Measurements from ENCODE around the gene FAIM2.
"Not testable (repeated sequence)": the region's sequence is repeated elsewhere in the genome, so short reads cannot be mapped to it uniquely, and the experiment has no call there.

The FAIM2 gene

DNA sequence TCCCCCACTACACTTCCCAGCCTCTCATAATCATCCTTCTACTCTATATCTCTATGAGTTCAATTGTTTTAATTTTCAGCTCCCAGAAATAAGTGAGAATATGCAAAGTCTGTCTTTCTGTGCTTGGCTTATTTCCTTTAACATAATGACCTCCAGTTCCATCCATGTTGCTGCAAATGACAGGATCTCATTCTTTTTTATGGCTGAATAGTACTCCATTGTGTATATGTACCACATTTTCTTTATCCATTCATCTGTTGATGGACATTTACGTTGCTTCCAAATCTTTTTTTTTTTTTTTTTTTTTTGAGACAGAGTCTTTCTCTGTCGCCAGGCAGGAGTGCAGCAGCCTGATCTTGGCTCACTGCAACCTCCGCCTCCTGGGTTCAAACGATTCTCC, 47.8 kb downstream of the FAIM2 start:
- DNase-seq: not testable (repeated sequence)

DNA sequence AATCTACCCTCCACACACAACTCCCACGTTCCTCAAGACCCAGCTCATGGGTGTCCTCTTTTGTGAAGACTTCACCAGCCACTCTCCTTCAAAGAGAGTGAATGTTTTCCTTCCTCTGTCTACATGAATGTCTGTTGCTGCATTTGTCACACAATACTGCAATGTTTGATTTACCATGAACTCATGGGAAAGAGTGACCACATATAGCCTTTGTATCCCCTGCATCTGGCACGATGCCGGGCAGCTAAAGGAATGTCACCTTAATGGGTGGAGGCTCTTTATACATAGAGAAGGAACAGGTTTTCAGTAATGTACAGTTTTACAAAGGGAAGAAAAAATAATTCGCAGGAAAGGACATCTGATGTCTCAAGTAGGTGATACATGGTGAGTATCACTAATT, 48.7 kb downstream of the FAIM2 start:
- DNase-seq: no peak

DNA sequence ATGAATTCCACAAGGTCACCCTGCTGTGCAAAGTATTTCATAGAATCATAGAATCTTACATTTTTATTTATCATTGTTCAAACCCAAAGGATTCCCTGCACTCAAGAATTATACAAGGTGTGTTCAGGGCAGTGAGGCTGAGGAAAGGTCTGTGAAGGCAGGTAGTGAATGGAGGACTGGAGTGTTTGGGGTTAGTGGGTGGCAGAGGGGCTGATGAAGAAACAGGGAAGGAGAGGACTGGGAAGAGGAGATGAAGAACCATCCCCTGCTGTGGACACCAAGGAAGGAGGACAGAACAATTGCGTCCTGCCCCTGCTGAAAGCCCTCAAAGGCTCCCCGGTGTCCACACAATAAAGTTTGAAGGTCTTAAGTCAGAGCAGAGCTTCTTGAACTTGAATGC, 50.0 kb downstream of the FAIM2 start:
- DNase-seq: no peak

DNA sequence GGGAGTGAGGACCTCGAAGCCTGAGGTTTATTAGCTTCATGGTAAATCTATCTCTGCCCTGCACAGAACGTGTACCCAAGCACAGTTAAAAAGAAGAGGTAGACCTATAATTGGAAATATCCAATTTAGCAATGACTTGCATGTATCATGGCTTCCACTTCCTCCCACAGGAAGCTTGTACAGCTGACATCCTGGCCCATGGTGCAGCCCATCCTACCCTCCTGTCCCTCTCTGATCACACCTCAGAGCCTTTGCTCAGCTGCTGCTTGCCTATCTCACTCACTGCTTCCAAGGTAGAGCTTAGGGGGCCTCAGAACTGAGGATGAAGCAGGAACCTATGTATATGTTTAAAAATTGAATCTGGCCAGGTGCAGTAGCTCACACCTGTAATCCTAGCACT, 56.5 kb downstream of the FAIM2 start:
- no peak for DNase-seq

DNA sequence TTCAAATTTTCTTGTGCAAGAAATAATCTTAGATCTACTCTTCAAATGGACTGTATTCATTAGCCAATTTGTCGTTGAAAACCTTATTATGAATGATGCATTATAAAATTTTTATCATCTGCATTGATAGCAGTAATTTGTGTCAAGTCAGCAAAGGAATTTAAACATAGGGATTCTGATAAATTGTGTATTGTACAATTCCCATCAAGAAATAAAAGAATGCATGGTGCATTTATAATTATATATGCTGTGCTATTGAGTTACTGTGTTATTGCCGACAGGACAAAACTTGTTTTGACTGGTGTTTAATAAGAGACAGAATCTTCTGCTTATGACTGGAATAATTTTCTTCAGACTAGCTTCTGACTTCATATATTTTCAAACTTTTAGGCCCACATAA, 57.7 kb downstream of the FAIM2 start:
- DNase-seq: no peak

DNA sequence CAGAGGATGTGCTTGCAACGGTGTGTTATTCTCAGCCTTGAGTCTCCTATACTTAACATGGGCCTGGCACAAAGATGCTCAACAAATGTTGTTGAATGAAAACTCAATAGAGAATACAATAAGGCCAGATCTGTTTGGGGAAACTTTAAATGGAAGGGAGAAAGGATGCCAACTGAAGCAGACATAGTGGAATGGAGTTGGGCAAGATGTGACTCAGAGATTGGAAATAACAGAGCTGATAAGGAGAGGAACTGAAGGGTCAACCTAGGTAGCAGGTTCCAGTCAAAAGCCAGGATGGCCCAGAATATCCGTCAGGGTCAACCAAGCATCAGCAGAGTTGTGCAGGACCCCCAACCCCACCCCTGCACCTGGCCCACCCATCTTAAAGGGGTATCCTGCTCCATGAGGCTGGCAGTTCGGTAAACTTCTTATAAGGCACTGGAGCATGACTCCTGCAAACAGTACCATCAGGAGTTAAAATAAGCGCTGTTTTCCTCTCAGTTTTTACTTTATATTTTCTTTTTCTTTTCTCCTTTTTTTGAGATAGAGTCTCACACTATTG, 59.7 kb downstream of the FAIM2 start:
- no peak for DNase-seq

DNA sequence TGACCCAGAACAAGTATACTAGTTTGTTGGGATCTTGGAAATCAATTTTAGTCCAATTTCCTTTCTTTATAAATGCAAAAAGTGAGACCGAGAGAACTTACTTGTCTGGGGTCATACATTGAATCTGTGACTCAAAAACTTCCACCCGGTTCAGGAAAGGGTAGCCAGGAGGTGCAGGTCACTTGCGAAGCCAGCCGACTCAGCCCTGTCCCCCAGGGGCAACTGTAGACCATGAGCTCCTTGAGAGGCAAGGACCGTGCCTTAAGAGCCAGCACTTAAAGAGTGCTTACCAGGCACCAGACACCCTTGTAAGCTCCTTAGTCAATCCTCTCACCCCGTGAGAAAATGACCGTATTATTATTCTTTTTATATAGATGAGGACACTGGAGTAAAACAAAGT, 60.3 kb downstream of the FAIM2 start:
- no peak for DNase-seq

DNA sequence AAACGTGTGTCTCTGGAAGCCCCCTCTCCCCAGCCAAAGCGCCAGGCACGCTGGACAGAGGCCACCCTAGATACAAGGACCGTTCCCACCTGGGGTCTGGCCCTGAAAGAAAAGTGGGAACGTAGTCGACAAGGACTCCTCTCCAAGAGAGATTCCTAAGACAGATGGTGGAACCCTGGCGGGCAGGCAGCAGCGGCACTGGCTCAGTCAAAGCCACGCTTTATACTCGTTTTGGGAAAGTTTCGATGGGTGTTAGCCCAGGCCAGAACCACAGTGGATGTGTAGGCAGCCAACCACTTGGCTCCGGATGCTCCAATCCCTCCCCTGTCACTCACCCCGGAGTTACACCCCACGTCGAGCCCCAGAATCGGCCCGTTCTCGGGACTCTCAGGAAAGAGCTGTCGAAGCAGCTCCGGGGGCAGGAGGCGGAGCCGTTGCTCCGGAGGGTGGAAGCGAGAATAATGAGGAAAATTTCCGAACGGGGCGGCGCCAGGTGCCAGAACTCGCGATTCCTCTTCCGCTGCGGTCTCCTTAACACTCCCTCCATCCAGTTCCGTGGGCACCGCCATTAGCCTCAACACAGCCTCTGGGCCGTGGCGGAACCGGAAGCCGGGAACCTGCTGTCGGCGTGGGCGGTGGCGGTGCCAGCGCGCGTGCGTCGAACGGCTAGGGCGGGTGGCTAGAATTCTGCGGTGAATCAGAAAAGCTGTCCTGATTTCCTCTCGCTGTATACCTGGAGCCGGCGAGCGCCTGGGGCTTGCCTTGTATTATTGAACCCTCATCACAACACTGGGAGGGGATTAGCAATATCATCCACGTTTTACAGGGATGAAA, 61.0 kb downstream of the FAIM2 start, which contains the start of gene BCDIN3D:
BCDIN3D (minus strand) TSS at position 588 of the 834 bp plus-strand sequence; CDS start at position 569, 19 bp downstream.
- peak; percentile 79 for DNase-seq

DNA sequence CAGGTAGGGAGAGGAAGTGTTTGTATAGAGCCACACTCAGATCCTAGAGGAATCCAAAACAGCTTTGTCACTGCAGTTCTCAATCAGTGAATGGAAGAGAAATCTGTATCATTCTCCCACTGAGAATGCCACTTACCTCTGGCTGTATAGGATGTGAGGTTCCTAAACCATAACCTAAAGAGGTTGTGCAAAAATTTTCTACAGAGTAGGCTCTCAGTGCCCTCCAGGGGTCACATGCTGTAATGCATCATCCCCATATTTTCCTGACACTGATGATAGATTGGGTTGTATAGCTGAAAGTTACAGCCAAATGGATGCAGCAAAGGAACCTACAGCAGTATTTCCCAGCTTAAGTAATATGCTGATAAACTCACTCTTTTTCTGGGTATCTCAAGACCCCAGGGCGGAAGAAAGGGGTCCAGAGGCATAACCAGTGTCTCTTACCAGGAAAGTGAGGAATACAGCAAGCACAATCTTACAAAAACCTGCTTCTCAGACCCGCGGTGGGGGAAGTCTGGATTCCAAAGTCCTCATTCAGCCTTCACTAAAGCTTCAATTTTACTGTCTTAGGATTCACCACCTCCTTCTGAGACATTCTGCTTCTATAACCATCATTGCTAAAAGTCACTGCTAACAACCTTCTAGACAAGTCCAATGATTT, 64.6 kb downstream of the FAIM2 start:
- peak; percentile 65 for DNase-seq

DNA sequence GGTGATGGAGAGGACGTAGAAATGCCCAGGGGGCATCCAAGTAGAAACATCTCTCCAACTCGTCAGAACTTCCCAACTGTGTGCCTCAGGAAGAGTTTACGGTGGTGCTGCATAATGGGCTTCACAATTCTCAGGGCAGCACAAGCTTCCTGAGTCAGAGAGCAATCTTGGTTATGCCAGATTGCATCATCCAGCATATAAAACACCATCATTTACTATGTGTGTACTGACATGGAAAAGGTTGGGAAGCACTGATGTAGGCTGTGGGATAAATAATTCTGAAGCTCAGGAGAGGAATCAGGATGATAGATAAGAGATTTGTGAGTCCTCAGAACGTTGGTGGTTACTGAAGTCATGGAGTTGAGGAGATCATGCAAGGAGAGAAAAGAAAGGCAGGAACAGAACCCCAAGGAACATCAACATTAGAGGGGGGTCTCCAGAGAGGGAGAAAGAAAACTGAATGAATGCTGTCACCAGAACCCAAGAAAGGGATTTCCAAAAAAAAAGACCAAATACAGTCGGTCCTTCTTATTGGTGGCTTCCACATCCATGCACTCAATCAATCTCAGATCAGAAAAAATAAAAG, 70.8 kb downstream of the FAIM2 start:
- no peak for DNase-seq

DNA sequence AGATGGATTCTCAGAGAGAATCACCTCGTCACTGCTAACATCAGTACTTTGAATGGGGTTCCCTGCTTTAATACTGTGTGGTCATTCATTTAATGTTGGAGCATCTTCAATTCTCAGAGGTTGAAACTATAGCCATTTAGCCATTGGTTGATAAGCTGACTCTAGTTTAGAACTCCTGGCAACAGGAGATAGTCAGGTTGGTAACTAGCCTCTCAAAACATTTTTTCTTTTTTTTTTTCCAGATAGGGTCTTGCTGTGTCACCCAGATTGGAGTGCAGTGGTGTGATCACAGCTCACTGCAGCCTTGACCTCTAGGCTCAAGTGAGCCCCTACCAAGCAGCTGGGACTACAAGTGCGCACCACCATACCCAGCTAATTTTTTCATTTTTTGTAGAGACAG, 72.0 kb downstream of the FAIM2 start:
- no peak for DNase-seq

DNA sequence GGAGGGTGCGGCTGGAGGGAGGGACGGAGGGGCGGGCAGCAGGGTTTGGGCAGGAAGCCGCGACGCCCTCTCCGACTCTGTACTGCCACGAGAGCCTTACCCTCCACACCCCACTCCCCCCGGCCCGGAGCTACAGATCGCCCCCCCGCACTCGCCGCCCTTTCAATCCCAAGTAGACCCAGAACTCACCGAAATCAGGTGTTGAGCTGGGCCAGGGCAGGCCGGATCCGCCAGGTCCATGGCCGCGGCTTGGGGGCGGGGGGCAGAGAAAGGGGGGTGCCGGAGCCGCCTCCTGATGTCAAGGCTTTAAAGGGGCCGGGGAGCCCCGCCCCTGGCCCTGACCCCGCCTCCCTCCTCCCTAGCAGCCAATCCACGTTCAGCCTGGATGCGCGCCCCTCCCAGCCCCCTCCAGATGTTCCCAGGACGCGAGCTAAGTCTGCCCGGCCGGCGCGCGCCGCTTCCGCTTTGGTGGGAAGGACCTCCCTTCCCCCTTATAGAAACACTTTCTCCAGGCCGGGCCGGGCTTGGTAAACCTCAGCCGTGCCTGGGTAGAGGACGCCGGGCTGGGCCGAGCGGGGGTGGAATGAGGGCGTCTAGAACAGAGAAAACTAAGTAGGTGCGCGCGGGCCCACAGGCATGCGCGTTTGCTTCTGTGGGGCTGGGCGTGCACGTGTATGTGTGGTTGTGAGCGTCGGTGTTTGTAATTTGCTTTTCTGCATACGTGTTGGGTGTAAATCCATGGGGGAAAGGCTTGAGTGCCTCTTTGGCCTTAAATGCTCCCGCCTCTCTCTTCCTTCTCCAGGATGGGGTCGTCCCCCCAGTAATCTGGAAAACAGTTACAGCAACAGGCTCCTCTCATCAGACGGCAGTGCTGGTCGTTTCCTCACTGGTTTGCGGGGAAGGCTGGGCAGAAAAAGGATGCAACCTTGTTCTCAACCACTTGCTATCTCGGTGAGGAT, 75.3 kb downstream of the FAIM2 start, which contains the start of gene NCKAP5L:
NCKAP5L (minus strand) TSS at position 281 of the 959 bp plus-strand sequence. CDS start 24,369 bp downstream, outside the sequence.
- DNase-seq: peak; percentile 81

DNA sequence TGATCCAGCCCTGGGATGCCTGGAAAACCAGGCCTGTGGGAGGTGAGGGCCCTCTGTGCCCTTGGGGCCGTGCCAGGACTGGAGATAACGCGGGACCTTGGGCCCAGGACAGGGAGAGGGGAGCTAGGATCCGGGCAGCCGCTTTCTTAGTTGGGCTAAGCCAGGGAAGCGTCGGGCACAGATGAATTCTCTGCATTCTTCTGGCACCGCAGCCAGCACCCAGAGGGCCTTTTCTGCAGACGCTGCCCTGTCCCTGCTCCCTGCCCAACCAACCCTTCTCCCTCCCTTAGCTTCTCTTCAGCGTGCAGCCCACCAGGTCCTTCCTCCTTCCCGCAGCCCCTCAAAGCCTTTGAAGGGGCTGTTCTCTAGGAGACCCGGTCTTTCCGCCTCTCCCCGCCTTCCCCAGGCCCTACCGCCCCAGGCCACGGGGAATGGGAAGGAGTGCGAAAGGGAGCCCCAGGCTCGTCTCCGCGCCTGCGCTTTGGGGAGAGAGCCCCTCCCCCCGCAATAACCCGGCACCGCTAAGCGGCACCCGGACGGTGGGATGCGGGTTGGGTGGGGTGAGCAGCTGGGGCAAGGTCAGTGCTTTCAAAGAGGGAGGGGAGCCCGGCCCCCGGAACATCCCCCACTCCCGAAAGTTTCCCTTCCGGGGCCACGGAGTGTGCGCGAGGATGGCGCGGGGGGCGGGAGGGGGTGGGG, 76.2 kb downstream of the FAIM2 start:
- peak; percentile 30 for DNase-seq

DNA sequence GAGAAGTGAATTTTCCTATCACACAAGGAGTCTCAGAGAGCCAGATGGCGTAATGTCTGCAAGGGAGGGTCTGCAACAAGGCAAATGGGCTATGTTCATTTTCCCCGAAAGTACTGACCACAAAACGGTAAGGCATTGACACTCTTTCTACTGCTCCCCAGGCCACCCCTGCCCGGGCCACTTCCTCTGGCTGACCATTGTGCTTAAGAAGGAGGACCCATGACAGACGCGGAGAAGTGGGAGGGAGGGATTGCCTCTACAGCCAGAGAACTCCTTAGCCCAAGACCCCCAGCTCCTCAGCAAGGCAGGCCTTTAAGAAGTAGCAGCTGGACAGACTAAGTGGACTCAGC, 76.7 kb downstream of the FAIM2 start:
- no peak for DNase-seq

DNA sequence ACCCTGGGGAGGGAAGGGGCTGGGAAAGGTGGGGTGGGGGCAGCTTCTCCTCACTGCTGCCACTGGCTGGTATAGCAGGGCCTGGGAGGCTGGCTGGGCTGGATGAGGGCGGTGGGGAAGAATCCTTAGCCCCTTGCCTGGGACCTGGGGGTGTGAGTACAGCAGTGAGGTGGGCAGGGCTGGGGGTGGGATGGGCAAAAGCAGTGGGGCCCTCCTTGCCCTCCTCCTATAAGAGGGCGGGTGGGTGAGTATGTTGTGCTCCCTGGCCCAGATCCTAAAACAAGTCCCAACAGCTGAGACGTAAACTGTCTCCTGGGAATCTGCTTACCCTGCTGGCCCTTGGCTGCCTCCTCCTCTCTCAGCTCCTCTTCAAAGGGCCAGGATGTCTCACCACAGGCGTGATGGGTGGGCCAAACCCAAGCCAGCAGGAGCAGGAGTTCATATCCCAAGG, 77.7 kb downstream of the FAIM2 start:
- no peak for DNase-seq

DNA sequence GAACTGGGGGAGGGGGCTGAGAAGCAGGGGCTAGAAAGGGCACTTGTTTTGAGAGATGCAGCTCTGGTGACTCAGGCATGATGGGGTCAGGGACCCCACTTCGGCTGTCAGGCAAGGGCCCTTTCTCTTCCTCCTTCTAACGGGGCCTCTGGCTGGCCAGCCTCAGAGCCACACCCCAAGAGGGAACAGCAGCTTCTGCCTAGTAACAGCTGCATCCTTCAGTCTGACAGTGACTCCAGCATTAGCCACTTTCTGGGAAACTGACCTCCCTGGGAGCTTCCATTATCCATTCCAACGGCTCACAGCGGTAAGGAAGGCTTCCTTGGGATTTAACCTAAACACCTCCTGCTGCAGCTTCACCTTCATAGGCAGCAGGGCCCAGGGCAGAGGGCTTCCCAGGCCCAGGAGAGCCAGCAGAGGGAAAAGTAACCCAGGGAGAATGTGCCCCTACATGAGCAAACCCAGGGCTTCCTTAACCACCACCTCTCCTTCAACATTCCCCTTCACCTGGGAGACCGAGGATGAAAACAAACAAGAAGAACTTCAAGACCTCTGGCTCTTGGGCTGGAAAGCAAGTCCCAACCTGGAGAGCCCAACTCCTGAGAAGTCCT, 78.2 kb downstream of the FAIM2 start:
- no peak for DNase-seq

DNA sequence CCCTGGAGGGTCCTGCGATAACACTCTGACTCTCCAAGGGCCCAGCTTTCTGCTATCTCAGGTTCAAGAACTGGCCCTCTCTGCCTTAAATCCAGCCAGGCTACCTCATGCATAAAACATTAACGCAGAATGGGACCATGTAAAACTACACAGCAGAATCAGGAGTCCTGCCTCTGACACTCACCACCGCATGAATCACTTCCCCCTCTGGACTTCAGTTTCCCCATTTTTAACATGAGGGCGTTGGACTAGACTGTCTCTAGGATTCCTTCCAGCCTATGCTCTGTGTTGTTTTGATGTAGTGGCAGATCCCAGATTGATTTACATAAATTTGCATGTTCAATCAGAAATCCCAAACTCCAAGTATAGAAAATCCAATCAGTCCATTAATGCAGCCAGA, 78.8 kb downstream of the FAIM2 start:
- no peak for DNase-seq

DNA sequence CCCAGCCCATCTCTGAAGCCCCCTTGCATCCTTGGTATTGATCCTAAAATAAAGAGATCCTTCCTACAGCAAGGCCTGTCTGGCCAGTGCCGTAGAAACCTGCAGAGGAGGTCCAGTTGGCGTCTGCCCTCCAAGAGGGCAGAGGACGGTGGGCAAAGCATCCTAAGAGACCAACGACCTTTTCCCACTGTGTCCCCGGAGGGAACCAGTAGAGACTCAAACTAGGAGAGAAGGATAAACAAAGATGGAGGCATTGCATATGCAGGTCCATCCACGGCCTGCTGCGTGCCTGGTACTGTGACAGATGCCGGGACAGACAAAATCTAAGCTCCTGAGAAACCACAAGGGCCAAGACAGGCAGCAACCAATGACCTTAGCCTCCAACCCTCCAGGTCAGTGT, 79.3 kb downstream of the FAIM2 start:
- DNase-seq: no peak

DNA sequence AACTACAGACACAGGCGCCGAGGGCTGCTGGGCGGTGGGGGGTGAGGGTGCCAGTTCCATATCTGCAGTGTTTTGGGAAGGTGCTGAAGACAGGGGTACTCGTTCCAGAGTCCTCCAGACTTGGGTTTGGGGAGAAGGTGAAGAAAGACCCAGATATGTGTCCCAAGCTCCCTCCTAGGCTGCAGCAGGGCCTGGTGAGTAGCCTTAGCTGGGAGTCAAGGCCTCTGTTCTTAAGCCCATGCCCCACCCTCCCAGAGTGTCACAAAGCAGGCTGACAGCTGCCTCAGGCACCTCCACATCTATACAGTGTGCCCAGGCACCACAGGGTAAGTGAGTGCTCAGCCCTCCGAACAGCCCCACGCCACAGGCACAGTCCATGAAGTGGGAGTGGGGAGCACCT, 79.7 kb downstream of the FAIM2 start:
- no peak for DNase-seq

DNA sequence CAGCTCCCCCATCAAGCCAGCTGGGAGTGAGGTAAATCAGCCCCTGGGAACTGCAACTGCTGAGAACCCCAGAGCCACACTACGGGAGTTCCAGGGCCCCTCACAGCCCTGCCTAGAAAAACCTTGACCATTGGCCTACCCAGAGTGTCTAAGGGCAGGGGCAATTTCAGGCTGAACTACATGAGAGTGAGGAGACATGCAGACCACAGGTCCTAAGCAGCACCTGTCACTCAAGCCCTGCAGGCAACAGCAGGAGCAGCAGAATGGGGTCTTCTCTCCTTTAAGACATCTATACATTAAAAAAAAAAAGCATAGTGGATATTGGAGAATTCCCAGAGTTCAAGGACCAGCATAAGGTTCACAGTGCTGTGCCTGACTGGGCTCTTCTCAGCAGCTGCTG, 80.3 kb downstream of the FAIM2 start:
- no peak for DNase-seq
